ENCODE results near the gene CCSER2. TPM values are rescaled to one million over a fixed set of nuclear protein-coding genes. Genes with fewer than 3 reads are reported as not detected.

CCSER2 gene
- total RNA-seq, 1 experiment from 2014 or later: 56.6 TPM

GRCh38 chr10:84565881-84566582, 237.6 kb downstream of the CCSER2 start:
- H3K27me3 ChIP-seq (ENCODE audit: insufficient read depth, low read depth): peaks cover 71% of the 10 kb centered on the region
- no peaks in the 10 kb centered on the region for H3K4me1 ChIP-seq (replicated peaks; ENCODE audit: insufficient read depth)
- H3K4me2 ChIP-seq: no peak overlapping the region
- H2AFZ ChIP-seq: no peak overlapping the region
- TF ChIP-seq, protein P1, sequence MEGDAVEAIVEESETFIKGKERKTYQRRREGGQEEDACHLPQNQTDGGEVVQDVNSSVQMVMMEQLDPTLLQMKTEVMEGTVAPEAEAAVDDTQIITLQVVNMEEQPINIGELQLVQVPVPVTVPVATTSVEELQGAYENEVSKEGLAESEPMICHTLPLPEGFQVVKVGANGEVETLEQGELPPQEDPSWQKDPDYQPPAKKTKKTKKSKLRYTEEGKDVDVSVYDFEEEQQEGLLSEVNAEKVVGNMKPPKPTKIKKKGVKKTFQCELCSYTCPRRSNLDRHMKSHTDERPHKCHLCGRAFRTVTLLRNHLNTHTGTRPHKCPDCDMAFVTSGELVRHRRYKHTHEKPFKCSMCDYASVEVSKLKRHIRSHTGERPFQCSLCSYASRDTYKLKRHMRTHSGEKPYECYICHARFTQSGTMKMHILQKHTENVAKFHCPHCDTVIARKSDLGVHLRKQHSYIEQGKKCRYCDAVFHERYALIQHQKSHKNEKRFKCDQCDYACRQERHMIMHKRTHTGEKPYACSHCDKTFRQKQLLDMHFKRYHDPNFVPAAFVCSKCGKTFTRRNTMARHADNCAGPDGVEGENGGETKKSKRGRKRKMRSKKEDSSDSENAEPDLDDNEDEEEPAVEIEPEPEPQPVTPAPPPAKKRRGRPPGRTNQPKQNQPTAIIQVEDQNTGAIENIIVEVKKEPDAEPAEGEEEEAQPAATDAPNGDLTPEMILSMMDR (conservative IDR thresholded peaks at IDR 0.05): no peak
- TF ChIP-seq EZH2 (IDR thresholded peaks at IDR 0.05; ENCODE audit: low read depth): no peak
- BruUV-seq (replicated peaks): no TSS peak
- H4K20me1 ChIP-seq (ENCODE audit: insufficient read depth): no peaks in the 10 kb centered on the region
- H3K79me2 ChIP-seq (ENCODE audit: low read depth): no peaks in the 10 kb centered on the region
- DNase-seq: no peak
- H3K9me2 ChIP-seq (ENCODE audit: insufficient read depth): no peaks in the 10 kb centered on the region
- no peak overlapping the region for H3K27ac ChIP-seq
- H3K9me3 ChIP-seq (ENCODE audit: insufficient read depth, low read depth): no peaks in the 10 kb centered on the region
- CTCF ChIA-PET: no interaction called here
- no peaks in the 10 kb centered on the region for H3F3A ChIP-seq (ENCODE audit: insufficient read depth, low read depth)
- H3K4me3 ChIP-seq: no peak overlapping the region
- POLR2A ChIA-PET (ENCODE audit: unreplicated experiment): no interaction called here
- intact Hi-C loops (cut with micrococcal nuclease; ENCODE audit: unreplicated experiment): no loop called here
- no peaks in the 10 kb centered on the region for H3K36me3 ChIP-seq (ENCODE audit: low read depth)

GRCh38 chr10:84567133-84567532, 238.7 kb downstream of the CCSER2 start:
- Histone ChIP-seq H3K9me3 (ENCODE audit: insufficient read depth, low read depth) (no peaks in the 10 kb centered on the region), H3K36me3 (ENCODE audit: low read depth) (no peaks in the 10 kb centered on the region), H3K4me3 (no peak overlapping the region), H3F3A (ENCODE audit: insufficient read depth, low read depth) (no peaks in the 10 kb centered on the region), H3K9me2 (ENCODE audit: insufficient read depth) (no peaks in the 10 kb centered on the region), H4K20me1 (ENCODE audit: insufficient read depth) (no peaks in the 10 kb centered on the region), H2AFZ (no peak overlapping the region), H3K4me1 (replicated peaks; ENCODE audit: insufficient read depth) (no peaks in the 10 kb centered on the region), H3K27ac (no peak overlapping the region), H3K4me2 (no peak overlapping the region), H3K27me3 (ENCODE audit: insufficient read depth, low read depth) (peaks cover 71% of the 10 kb centered on the region), H3K79me2 (ENCODE audit: low read depth) (no peaks in the 10 kb centered on the region)
- DNase-seq: no peak
- POLR2A ChIA-PET (ENCODE audit: unreplicated experiment): no interaction called here
- intact Hi-C loops (cut with micrococcal nuclease; ENCODE audit: unreplicated experiment): no loop called here
- no TSS peak for BruUV-seq (replicated peaks)
- TF ChIP-seq EZH2 (IDR thresholded peaks at IDR 0.05; ENCODE audit: low read depth): no peak
- TF ChIP-seq, protein P1 (conservative IDR thresholded peaks at IDR 0.05): no peak
- CTCF ChIA-PET: no interaction called here

Other genes starting within 250 kb of the CCSER2 start
- 268 and 291 TPM in 2 replicates for gene GHITM, start 189.1 kb upstream of the CCSER2 start, total RNA-seq (2021)
- not detected in 2 replicates for gene GPR15LG, start 154.8 kb upstream of the CCSER2 start, total RNA-seq (2021)
- not detected in 2 replicates for gene CDHR1, start 134.1 kb upstream of the CCSER2 start, total RNA-seq (2021)
- not detected in 2 replicates for gene LRIT2, start 103.0 kb upstream of the CCSER2 start, total RNA-seq (2021)
- gene LRIT1, start 87.0 kb upstream of the CCSER2 start, total RNA-seq (2021): not detected in 2 replicates
- gene RGR, start 83.5 kb upstream of the CCSER2 start, total RNA-seq (2021): not detected in 2 replicates